NT2/D1 (cell line): ENCODE measurements around the gene ZNF862.

Experiments used
- DNase-seq: peaks from one replicate; pipeline ENCODE4 v3.0.0-alpha.2; 2011; ENCODE audit warnings: low read depth, low spot score
- H3K27me3 ChIP-seq: 2 replicates; pipeline ENCODE4 v1.6.0; 2011; ENCODE audit warnings: mild to moderate bottlenecking; ENCODE audit not compliant: insufficient read length, insufficient read depth
- H3K36me3 ChIP-seq: 2 replicates; pipeline ENCODE4 v1.6.1; 2011; ENCODE audit warnings: mild to moderate bottlenecking, low read length, mixed read lengths; ENCODE audit not compliant: insufficient read depth, insufficient read length
- H3K4me1 ChIP-seq: 2 replicates; pipeline ENCODE4 v1.5.1; 2011; ENCODE audit not compliant: insufficient read depth, insufficient read length
- H3K4me3 ChIP-seq: 2 replicates; pipeline ENCODE4 v1.5.1; 2011; ENCODE audit warnings: low read depth; ENCODE audit not compliant: insufficient read length
- H3K9ac ChIP-seq: 2 replicates; pipeline ENCODE4 v1.6.0; 2011; ENCODE audit warnings: low read depth; ENCODE audit not compliant: insufficient read length
- H3K9me3 ChIP-seq: 2 replicates; pipeline ENCODE4 v1.5.1; 2011; ENCODE audit warnings: mild to moderate bottlenecking, low read length; ENCODE audit not compliant: insufficient read depth
- SUZ12 ChIP-seq: IDR thresholded peaks from 2 replicates; pipeline ENCODE4 v1.6.1; 2011; ENCODE audit not compliant: insufficient read length, insufficient read depth; ENCODE audit errors: extremely low read depth
- YY1 ChIP-seq: IDR thresholded peaks from 2 replicates; pipeline ENCODE4 v1.6.1; 2011; ENCODE audit not compliant: insufficient read length, insufficient read depth
- ZNF274 ChIP-seq: IDR thresholded peaks from 2 replicates; pipeline ENCODE4 v1.6.1; 2011; ENCODE audit warnings: mild to moderate bottlenecking, low read depth, low read length

The ZNF862 gene

DNA sequence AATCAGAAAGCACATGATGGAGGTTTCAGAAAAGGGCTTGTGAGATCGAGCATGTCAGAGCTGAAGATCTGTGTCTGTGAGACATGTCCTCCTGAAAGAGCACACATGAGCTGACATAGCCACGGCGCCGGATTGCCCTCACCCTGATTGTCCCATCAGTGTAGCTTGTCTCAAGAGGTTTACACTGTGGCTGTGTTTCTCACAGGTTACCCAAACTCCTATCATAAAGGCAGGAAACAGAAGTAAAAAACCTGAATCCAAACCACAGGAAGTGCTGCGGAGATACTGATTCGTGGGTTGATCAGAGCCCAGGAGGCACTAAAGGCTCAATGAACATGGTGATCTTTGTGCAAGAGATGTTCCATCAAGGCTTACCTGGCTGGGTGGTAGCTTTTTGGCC, 31.7 kb downstream of the ZNF862 start:
- no peak for DNase-seq
- H3K9me3 ChIP-seq = no peaks in the 10 kb centered on the region
- no peak overlapping the region for H3K9ac ChIP-seq
- peaks cover 2% of the 10 kb centered on the region for H3K36me3 ChIP-seq
- H3K27me3 ChIP-seq = peaks cover 11% of the 10 kb centered on the region
- TF ChIP-seq SUZ12 (no peak), ZNF274 (no peak), YY1 (no peak)
- no peak overlapping the region for H3K4me3 ChIP-seq
- peaks cover 10% of the 10 kb centered on the region for H3K4me1 ChIP-seq

DNA sequence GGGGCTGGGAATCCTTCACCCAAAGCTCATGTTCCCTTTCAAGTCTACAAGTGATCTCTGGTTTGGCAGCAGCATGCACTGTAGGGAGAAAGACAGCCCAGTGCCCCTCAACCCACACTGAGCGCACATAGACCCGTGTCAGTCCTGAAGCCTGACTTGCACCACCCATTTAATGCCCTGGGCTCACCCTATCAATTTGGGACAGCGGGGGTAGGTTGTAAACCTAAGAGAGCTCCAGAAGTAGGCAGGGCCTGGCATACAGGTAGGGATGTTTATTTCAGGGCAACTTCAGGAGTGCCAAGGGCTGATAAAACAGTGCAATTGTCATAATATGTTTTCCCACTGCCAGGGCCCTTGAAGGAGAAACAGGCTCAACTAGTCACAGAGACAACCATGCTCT, 32.1 kb downstream of the ZNF862 start:
- peaks cover 15% of the 10 kb centered on the region for H3K27me3 ChIP-seq
- H3K4me3 ChIP-seq = no peak overlapping the region
- H3K4me1 ChIP-seq = peaks cover 12% of the 10 kb centered on the region
- peaks cover 2% of the 10 kb centered on the region for H3K36me3 ChIP-seq
- TF ChIP-seq ZNF274 = no peak
- TF ChIP-seq YY1 = no peak
- no peak for TF ChIP-seq SUZ12
- DNase-seq = no peak
- no peaks in the 10 kb centered on the region for H3K9me3 ChIP-seq
- no peak overlapping the region for H3K9ac ChIP-seq

DNA sequence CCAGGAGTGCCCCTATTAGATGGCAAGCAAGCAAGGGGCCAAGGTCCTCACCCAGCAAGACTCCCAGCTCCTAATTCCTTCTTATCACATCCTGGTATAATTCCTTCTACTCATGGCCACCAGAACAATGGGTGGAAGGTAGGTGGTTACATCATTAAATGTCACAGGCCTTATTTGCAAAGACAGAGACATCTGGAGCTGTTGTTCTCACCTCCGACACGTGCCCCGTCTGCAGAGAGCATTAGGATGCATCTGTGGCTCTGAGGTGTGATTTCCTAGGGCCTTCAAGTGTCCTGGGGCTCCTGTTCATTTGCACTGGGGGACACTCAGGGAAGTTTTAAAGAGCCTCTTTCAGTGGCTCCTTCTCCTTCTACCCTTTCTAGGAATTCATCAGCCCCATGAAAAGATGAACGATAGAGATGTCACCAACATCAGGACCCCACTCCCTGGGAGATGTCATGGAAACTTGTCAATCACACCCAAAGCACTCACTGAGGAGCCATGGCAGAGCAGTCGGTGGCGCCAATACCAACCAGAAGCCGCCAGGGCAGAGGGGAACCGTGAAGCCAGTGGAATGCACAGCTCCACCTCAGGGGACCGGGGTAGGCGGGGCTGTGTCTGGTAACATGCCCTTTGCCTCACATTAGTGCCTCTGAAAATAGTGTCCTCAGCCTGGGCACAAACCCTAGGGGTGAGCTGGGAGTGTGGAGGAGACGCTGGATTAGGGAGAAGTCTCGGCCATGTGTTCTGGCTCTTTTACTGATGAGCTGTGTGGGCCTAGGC, 32.7 kb downstream of the ZNF862 start:
- no peak for TF ChIP-seq YY1
- no peak for TF ChIP-seq SUZ12
- Histone ChIP-seq H3K9ac (no peak overlapping the region), H3K36me3 (peaks cover 2% of the 10 kb centered on the region), H3K4me1 (peaks cover 12% of the 10 kb centered on the region), H3K27me3 (peaks cover 21% of the 10 kb centered on the region), H3K4me3 (no peak overlapping the region), H3K9me3 (no peaks in the 10 kb centered on the region)
- no peak for DNase-seq

DNA sequence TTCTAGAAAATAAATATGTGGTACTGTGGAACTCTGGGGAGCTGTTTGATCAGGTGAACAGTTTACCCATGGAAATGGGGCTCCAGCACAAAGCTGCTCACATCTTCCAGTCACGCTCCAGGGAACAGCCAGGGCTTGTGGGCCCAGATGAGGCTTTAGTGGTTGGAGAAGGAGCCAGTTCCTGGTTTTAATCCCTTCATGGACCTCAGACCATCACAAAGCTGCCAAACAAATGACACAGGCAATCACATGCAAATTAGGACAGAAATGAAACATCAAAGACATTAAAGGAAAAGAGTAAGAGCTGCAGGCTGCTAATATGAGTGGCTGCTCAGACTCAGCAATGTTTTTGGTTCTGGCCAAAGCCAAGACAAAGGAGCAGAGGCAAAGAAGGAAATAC, 33.4 kb downstream of the ZNF862 start:
- no peak overlapping the region for H3K9ac ChIP-seq
- H3K27me3 ChIP-seq = peaks cover 21% of the 10 kb centered on the region
- peaks cover 12% of the 10 kb centered on the region for H3K4me1 ChIP-seq
- no peak for DNase-seq
- TF ChIP-seq YY1 = no peak
- TF ChIP-seq SUZ12 = no peak
- TF ChIP-seq ZNF274 = no peak
- H3K36me3 ChIP-seq = peaks cover 2% of the 10 kb centered on the region
- no peaks in the 10 kb centered on the region for H3K9me3 ChIP-seq
- H3K4me3 ChIP-seq = no peak overlapping the region

DNA sequence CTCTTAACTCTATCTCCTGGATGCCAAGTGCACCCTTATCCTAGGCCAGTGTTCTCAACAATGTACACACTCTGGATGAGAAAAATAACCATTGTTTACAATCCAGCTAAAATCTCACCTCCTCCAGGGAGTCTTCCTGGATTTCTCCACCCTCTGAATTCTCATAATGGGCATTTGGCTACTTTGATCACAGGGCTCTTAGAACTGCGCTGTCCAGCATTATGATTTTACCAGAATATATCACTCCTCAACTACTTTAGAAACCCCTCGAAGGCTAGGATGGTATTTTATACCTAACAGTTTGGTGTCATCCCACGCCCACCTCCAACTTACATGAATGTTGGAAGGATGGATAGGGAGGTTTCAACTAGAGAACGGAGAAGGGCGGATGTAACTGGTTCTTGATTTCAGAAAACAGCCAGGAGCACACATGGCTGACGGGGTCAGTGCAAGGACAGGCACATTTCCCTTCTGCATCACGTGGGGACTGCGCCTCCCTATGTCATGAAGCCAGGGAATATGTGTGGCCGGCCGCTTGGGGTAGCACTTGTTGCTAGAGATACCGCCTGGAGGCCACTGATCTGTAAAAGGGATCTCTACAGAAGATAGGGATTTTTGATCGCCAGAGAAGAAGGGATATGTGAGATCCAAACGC, 34.4 kb downstream of the ZNF862 start:
- H3K36me3 ChIP-seq = peaks cover 2% of the 10 kb centered on the region
- H3K9ac ChIP-seq = peak overlapping the region; percentile 54
- DNase-seq = no peak
- no peak for TF ChIP-seq ZNF274
- TF ChIP-seq YY1 = no peak
- TF ChIP-seq SUZ12 = no peak
- H3K4me3 ChIP-seq = peak overlapping the region; percentile 71
- no peaks in the 10 kb centered on the region for H3K9me3 ChIP-seq
- H3K4me1 ChIP-seq = peaks cover 12% of the 10 kb centered on the region
- H3K27me3 ChIP-seq = peaks cover 21% of the 10 kb centered on the region

DNA sequence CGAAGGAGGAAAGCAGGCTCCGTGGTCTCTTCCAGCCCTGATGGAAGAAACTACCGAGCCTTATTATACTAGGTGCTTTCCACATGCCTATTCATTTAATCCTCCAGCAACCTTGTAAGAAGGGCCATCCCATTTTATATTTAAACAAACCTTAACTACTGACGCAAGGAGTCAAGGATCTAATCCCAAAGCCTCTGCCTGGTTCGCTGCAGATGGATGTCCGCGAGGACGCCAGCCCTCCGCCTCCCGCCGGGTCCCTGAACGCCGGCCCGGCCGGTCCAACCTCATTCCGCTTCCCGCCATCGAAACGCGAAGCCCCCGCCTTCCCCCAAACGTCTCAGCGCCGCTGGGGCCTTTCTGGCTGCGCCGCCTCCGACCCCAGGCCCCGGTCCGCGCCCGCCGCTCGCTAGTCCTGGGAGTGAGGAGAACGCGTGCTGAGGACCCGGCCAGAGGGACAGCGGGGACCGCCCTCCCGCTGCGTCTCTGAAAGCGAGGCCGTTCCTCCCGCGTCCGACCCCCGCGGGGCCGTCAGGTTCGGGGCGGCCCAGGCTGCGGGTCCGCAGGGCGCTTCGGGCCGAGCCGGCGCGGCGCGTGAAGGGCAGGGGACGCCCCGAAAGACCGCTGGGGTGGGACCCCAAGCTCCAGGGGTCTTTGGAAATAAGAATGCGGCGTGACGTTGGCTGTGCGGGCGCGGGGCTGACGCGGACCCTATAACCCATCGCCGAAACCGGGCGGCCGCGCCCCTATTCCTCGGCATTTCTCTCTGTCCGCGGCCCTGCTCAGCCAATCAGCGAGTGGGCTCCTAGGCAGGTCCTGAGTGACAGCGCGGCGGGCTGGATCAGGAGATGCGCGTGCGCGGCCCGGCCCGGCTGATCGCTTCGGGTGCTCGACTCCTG, 35.1 kb downstream of the ZNF862 start, which contains the start of gene ATP6V0E2:
ATP6V0E2 (plus strand) TSS at position 896 of the 896 bp plus-strand sequence. CDS start 97 bp downstream, outside the sequence.
- no peak for TF ChIP-seq YY1
- no peak for TF ChIP-seq SUZ12
- TF ChIP-seq ZNF274 = no peak
- DNase-seq = peak; percentile 78
- peaks cover 21% of the 10 kb centered on the region for H3K27me3 ChIP-seq
- H3K36me3 ChIP-seq = peaks cover 2% of the 10 kb centered on the region
- peaks cover 13% of the 10 kb centered on the region for H3K4me1 ChIP-seq
- peak within 1 kb of the TSS; percentile 54 for H3K9ac ChIP-seq
- H3K4me3 ChIP-seq = peak within 1 kb of the TSS; percentile 71
- H3K9me3 ChIP-seq = no peaks in the 10 kb centered on the region
